Middle frontal gyrus (tissue), 1 donor: ENCODE measurements around the gene UBE2L3.
A peak's percentile ranks its signal among the peaks of the same experiment; 100 is the strongest.
"Not testable (repeated sequence)": the region's sequence is repeated elsewhere in the genome, so short reads cannot be mapped to it uniquely, and the experiment has no call there.

Source experiments
- DNase-seq: peaks from one replicate; pipeline ENCODE4 v3.0.0-alpha.2; 2015; ENCODE audit warnings: low spot score; ENCODE audit errors: extremely low spot score

The UBE2L3 gene

DNA sequence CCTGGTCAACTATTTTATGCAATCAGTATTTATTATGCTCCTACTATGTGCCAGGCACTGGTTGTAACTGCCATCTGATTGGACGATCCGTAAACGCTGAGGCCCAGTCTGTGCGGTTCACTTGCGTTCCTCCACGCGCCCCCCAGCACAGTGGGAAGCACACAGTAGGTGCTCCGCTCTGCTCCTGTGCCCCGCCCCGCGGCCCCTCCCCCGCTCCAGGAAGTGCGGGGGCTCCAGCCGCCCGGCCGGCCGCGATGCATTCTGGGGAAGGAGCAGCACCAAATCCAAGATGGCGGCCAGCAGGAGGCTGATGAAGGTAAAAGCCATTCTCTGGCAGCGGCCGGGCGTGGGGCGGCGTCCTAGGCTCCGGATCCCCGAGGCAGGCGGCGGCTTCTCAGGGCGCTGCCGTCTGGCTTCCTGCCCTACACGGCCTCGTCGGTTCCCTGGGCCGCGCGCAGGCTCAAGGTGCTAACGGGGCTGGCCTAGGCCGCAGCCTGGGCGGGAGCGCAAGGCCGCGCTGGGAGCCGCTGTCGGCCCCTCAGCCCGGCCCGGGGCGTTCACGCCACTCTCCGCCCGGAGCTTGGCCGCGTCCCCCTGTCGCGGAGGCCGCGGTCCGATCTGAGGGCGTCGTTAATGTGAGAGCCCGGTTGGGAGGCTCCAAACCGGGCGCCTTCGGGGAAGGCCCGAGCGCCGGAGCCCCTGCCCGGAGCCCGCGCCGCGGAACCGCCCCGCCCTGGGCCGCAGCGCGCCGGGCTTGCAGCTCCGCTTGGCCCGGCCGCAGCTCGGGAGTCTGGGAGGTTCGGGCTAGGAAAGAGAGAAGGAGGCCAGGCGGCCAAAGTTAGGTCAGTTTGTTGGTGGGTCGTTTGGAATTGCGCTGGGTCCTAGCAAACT is at the start of gene UBE2L3:
Gene UBE2L3, plus strand, starts transcription at position 259 of the 891 bp plus-strand sequence. Its CDS starts 31 bp downstream, at position 290.
- DNase-seq: peak; percentile 46

DNA sequence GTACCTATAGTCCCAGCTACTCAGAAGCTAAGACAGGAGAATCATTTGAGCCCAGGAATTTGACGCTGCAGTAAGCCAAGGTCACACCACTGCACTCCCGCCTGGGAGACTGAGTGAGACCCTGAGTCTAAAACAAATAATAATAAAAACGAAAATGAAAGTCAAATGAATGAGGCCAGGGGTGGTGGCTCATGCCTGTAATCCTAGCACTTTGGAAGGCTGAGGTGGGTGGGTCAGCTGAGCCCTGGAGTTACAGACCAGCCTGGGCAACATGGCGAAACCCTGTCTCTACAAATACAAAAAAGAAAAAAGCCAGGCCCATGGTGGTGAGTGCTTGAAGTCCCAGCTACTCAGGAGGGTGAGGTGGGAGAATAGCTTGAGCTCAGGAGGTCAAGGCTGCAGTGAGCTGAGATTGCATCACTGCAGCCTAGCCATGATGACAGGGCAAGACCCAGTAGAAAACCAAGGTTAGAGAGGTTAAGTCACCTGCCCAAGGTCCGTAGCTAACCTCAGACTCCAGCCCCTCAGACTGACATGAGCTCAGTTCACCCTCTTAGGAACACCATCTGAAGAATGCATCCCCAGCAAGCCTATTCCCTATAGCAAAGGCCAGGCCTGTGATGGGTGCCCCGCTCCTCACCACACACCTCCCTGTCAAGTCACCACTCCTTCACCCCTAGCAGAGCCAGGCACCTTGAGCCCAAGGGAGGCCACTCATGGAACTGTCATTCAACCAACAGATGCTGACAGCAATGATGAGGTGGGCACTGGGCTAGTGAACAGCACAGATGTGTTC is 40.6 kb upstream of the UBE2L3 start:
- DNase-seq: not testable (repeated sequence)

GRCh38 chr22:21531525-21531924 is 36.0 kb upstream of the UBE2L3 start:
- not testable (repeated sequence) for DNase-seq

GRCh38 chr22:21532863-21533648 is 34.5 kb upstream of the UBE2L3 start:
- DNase-seq: not testable (repeated sequence)

- not testable (repeated sequence) for DNase-seq
These were observed 27.7 kb upstream of the UBE2L3 start for GRCh38 chr22:21539862-21540261.

DNA sequence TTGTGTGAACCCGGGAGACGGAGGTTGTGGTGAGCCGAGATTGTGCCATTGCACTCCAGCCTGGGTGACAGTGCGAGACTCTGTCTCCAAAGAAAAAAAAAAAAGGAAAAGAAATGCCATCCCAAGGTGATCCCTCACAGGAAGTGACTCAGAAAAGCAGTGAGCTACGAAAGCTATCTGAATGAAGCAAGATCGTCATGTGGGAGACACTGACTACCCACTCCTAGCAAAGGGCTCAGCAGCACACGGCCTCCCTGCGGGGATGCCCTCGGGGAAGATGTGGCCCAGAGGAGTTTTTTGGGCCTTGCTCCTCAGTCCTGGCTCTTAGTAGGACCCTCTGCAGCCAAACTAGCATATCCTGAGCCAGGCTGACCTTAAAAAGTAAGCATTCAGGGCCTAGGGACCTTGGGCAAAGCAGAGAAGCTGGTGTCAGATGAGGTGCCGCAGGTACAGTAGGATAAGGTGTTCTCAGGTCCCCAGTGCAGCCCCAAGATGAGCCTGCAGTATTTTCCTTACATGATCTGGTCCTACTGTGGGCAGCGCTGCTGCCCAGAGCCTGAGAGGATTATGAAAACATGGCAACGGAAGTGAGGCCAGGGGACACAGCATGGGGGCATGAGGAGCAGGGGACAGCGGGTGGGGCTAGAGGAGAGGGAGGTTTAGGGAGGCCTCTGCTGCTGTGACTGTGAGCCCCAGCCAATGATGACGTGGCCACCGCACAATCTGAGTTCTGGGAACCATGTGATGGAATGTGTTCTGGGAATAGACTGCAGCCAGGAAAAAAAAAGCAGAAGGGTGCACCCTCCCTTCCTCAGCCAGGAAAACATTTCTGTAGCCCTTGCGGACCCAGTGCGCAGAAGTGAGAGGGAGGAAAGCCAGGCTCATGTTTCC is 22.8 kb upstream of the UBE2L3 start:
- not testable (repeated sequence) for DNase-seq

DNA sequence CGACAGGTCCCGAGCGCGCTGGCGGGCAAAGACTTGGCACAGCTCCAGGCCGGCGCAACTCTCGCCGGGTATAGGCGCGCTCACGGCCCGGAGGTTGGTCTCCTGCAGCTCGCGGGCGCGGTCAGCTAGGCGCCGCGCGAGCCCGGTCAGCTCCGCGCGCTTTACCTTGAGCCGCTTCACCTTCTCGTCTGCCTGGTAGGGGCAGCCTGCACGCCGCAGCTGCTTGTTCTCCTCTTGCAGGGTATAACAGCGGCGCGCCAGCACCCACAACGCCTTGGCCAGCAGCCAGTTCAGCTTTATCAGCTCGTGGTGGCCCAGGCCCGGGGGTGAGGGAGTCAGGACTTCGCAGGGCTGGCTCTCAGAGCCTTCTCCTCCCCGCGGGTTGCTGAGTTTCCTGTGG is 18.0 kb upstream of the UBE2L3 start:
- DNase-seq: not testable (repeated sequence)

DNA sequence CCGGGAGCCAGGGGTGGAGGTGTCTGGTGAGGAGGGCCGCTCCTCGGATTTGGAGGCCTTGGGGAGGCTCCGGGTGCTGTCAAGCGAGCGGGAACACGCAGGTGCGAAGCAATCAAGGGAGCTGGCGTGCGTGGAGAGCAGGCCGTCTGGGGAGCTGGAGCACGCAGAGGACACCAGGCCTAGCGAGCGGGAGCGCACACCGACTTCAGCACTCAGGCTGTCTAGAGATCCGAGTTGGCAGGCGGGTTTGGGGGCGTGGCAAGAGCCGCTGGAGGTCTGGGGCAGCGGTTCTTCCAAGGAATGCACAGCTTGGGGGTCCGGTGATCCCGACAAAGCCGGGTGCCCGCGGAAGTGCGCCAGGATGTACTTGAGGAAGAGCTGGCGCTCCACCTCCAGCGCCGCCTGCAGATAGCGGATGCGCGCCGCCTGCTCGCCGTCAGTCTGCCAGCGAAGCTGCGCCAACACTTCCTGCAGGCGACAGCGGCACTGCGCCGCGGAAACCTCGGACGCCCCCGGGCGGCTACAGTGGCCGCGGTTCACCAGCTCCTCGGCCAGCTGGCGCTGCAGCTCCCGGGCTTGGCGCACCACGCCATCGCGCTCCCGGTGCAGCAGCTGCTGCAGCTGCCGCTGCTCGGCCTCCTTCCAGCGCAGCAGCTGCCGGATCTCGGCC is 17.4 kb upstream of the UBE2L3 start:
- DNase-seq: not testable (repeated sequence)

- not testable (repeated sequence) for DNase-seq
These were observed 16.9 kb upstream of the UBE2L3 start for GRCh38 chr22:21550678-21551047.

DNA sequence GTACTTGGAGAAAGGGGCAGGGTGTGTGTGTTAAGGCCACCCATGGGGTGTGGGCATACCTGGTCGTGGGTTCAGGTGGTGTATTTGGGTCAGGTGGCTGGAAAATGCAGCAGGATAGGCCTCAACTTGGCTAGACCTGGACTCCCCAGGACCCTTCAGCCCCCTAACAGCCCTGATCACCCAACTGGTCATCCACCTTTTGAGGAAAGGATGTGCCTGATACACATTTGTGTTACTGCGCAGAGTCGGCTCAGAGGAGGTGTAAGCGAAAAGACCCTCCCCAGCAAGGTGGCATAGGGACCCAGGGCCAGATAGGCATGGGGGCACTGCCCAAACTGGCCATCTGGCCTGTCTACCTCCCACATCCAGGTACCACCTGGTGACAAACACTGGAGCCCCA is 16.2 kb upstream of the UBE2L3 start, which contains the start of gene RIMBP3C:
Gene RIMBP3C, minus strand, starts transcription at position 101 of the 400 bp plus-strand sequence. CDS start 485 bp downstream, outside the sequence.
- not testable (repeated sequence) for DNase-seq

GRCh38 chr22:21559345-21560125 is 8.0 kb upstream of the UBE2L3 start:
- DNase-seq: not testable (repeated sequence)

DNA sequence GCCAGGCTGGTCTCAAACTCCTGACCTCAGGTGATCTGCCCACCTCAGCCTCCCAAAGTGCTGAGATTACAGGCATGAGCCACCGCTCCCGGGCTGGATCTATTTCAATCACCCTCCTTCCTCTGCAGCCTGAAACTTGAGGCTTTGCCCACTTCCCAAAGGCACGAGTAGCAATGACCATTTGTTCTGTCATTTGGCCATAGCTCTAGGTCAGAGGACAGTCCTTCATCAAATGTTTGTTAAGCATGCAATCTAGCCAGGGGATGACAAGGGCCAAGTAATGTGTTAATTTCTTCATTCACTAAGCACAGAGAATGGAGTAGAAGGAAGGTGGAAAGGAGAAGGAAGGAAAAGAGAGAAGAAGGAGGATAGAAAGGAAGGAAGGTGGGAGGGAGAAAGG is 6.9 kb upstream of the UBE2L3 start:
- not testable (repeated sequence) for DNase-seq

- no peak for DNase-seq
These were observed 3.6 kb upstream of the UBE2L3 start for GRCh38 chr22:21563912-21564311.

GRCh38 chr22:21564411-21564810 is 3.1 kb upstream of the UBE2L3 start:
- DNase-seq: no peak

GRCh38 chr22:21568347-21569075 is 997 bp downstream of the UBE2L3 start:
- no peak for DNase-seq

DNA sequence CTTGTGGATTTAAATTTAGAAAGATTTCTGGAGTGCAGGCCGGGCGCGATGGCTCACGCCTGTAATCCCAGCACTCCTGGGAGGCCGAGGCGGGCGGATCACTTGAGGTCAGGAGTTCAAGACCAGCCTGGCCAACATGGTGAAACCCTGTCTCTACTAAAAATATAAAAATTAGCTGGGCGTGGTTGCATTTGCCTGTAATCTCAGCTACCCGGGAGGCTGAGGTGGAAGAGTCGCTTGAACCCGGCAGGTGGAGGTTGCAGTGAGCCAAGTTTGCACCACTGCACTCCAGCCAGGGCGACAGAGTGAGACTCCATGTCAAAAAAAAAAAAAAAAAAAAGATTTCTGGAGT is 1.5 kb downstream of the UBE2L3 start:
- DNase-seq: not testable (repeated sequence)

- no peak for DNase-seq
These were observed 2.1 kb downstream of the UBE2L3 start for GRCh38 chr22:21569459-21570170.

DNA sequence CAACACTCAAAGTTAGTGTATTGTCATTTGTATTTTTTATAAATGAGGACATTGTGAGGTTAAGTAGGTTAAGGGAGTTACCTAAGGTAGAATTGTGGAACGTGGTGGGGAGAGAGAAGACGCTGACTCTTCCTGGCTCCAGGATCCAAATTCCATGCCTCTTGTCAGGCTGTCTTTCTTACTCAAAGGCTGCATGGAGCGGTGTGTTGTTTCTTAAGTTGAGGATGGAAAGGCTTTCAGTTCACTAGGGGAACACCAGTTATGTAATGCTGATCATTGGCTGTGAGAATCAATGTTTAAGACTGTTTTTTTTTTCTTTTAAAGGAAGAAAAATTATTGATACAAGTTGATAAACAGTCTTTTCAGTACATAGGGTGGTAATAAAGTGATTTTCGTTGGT is 2.9 kb downstream of the UBE2L3 start:
- DNase-seq: no peak
